Activated B cell treated with CpG ODN at 0.5 μM for 24 hours (primary cell): Measurements from ENCODE around the gene ZSWIM4. TPM values are rescaled to one million over a fixed set of nuclear protein-coding genes. Genes with fewer than 3 reads are reported as not detected.

ENCODE experiments used
- ATAC-seq: fragments of 200-7000 bp; cut with Tn5 transposase; one replicate; pipeline ENCODE4 v1.10.0; 2021; ENCODE audit warnings: low read depth, mild to moderate bottlenecking, moderate library complexity
- CTCF ChIA-PET: fragments of 350-600 bp; sonication (Branson Sonifier 250); formaldehyde crosslinking; loops from one replicate; lab custom pipeline; 2021; ENCODE audit warnings: antibody characterized with exemption; lab: Charles Lee
- POLR2A ChIA-PET: fragments of 350-600 bp; sonication (Branson Sonifier 250); formaldehyde crosslinking; loops from one replicate; lab custom pipeline; 2021; ENCODE audit warnings: antibody characterized with exemption; lab: Charles Lee
- DNase-seq: peaks from one replicate; pipeline ENCODE4 v3.0.0; 2022
- H3K27ac Mint-ChIP-seq: one replicate; pipeline ENCODE4 v1.8.0; 2020; ENCODE audit warnings: mixed read lengths
- H3K27me3 Mint-ChIP-seq: one replicate; pipeline ENCODE4 v1.8.0; 2021; ENCODE audit warnings: mixed read lengths
- H3K36me3 Mint-ChIP-seq: one replicate; pipeline ENCODE4 v1.8.0; 2021; ENCODE audit warnings: low read depth, mixed read lengths
- H3K4me1 Mint-ChIP-seq: one replicate; pipeline ENCODE4 v1.8.0; 2021; ENCODE audit warnings: mixed read lengths
- H3K4me3 Mint-ChIP-seq: one replicate; pipeline ENCODE4 v1.8.0; 2020; ENCODE audit warnings: mild to moderate bottlenecking, mixed read lengths
- H3K9me3 Mint-ChIP-seq: one replicate; pipeline ENCODE4 v1.8.0; 2020; ENCODE audit warnings: mixed read lengths
- CTCF ChIP-seq: fragments of 200-600 bp; IDR thresholded peaks from one replicate; pipeline ENCODE4 v1.8.0; 2022; ENCODE audit warnings: antibody characterized with exemption, mild to moderate bottlenecking
- intact Hi-C: fragments of 100-400 bp; cut with micrococcal nuclease; formaldehyde crosslinking; loops from one replicate; pipeline ENCODE4 v1.15.1; 2024
- total RNA-seq: library from RNA; stranded (reverse); gene quantifications from 2 replicates; pipeline ENCODE4 v1.2.3, GENCODE V29; 2022

The ZSWIM4 gene
- total RNA-seq, 1 donor from 2014 or later: 11.2 TPM

GRCh38 chr19:13864667-13865570 lies 69.7 kb downstream of the ZSWIM4 start:
- intact Hi-C loops: loop anchor here (5.0 kb wide), 3 partner anchors 133 to 888 kb away; no protein-coding TSS in a partner anchor
- ChIA-PET POLR2A (interaction anchor here (0.6 to 1.0 kb wide), 4 partner anchors 59 to 258 kb away, joined by 3 to 5 read pairs (median 4); partner anchors contain the start of gene C19orf53), CTCF (interaction anchor here (1.4 kb wide), 1 partner anchor 82 kb away, joined by 3 read pairs; no protein-coding TSS in a partner anchor)
- H3K27ac Mint-ChIP-seq: no peak overlapping the region
- H3K36me3 Mint-ChIP-seq: no peaks in the 10 kb centered on the region
- peak overlapping the region; percentile 58 for H3K4me3 Mint-ChIP-seq
- no peak for TF ChIP-seq CTCF
- H3K9me3 Mint-ChIP-seq: no peaks in the 10 kb centered on the region
- peaks cover 35% of the 10 kb centered on the region for H3K27me3 Mint-ChIP-seq
- H3K4me1 Mint-ChIP-seq: peaks cover 28% of the 10 kb centered on the region
- DNase-seq (no peak), ATAC-seq (no peak)

- H3K36me3 Mint-ChIP-seq: no peaks in the 10 kb centered on the region
- H3K4me3 Mint-ChIP-seq: peak overlapping the region; percentile 70
- no peak for TF ChIP-seq CTCF
- H3K27ac Mint-ChIP-seq: no peak overlapping the region
- ATAC-seq (no peak), DNase-seq (peak; percentile 32)
- ChIA-PET POLR2A (interaction anchor here (0.6 to 1.5 kb wide), 7 partner anchors 26 to 259 kb away, joined by 3 to 5 read pairs (median 3); partner anchors contain the start of gene C19orf53), CTCF (interaction anchor here (1.4 kb wide), 1 partner anchor 82 kb away, joined by 3 read pairs; no protein-coding TSS in a partner anchor)
- H3K4me1 Mint-ChIP-seq: peaks cover 26% of the 10 kb centered on the region
- H3K27me3 Mint-ChIP-seq: peaks cover 35% of the 10 kb centered on the region
- H3K9me3 Mint-ChIP-seq: no peaks in the 10 kb centered on the region
- intact Hi-C loops: no loop called here
Measured at GRCh38 chr19:13865571-13866462, 70.6 kb downstream of the ZSWIM4 start.

- Mint-ChIP-seq H3K27me3 (peaks cover 38% of the 10 kb centered on the region), H3K9me3 (no peaks in the 10 kb centered on the region), H3K4me1 (peaks cover 19% of the 10 kb centered on the region), H3K4me3 (peak overlapping the region; percentile 70), H3K27ac (no peak overlapping the region), H3K36me3 (no peaks in the 10 kb centered on the region)
- TF ChIP-seq CTCF: no peak
- ATAC-seq (no peak), DNase-seq (no peak)
- ChIA-PET CTCF (interaction anchor here (1.4 kb wide), 1 partner anchor 83 kb away, joined by 3 read pairs; no protein-coding TSS in a partner anchor), POLR2A (interaction anchor here (0.7 to 1.5 kb wide), 4 partner anchors 27 to 119 kb away, joined by 3 read pairs; partner anchors contain the start of gene C19orf53)
- intact Hi-C loops: no loop called here
Measured at GRCh38 chr19:13866463-13867046, 71.3 kb downstream of the ZSWIM4 start.

DNA sequence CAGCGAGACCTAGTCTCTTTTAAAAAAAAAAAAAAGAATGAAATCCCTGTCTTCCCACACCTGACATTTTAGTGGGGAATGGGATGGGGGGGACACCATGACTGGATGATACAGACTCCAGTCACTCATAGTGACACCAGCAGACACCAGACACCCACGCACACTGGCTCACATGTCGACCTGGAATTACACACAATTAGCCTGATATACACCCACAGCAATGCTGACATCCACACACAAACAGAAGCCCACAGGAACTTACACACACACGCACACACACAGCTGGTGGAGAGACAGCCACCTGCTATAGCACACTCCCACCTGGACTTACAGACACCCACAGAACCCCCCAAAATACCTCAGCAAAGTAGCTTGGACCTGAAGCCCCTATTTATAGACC lies 73.4 kb downstream of the ZSWIM4 start:
- intact Hi-C loops: no loop called here
- H3K4me3 Mint-ChIP-seq: no peak overlapping the region
- no peak for DNase-seq

More for the DNA sequence above, 73.4 kb downstream of the ZSWIM4 start:
- ATAC-seq: no peak
- peaks cover 19% of the 10 kb centered on the region for H3K4me1 Mint-ChIP-seq
- ChIA-PET CTCF (no interaction called here), POLR2A (no interaction called here)
- H3K9me3 Mint-ChIP-seq: no peaks in the 10 kb centered on the region
- no peak for TF ChIP-seq CTCF
- no peaks in the 10 kb centered on the region for H3K36me3 Mint-ChIP-seq
- H3K27me3 Mint-ChIP-seq: peaks cover 37% of the 10 kb centered on the region
- no peak overlapping the region for H3K27ac Mint-ChIP-seq
